CMK (cell line): Measurements from ENCODE around the gene MAP1LC3C.

Source experiments
- DNase-seq: peaks from one replicate; pipeline ENCODE4 v3.0.0-alpha.2; 2010; ENCODE audit warnings: low read depth

Gene MAP1LC3C

DNA sequence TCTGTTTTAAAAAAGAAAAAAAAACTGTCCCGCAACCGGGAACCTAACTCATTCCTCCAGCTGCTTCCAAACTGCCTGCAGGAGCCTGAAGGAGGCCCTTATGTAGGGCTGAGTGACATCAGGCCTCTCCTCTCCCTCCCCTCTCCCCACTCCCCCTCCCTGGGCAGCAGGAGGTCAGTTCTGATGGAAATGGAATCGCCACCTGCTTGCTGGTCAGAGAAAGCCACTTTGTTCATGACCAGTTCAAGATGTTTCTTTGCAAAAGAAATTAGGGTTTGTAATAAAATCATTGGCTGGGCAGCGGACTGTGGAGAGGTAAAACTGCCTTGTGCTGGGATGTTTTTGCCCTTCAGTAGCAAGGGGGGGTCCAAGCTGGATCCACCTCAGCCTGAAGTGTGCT, at the start of gene MAP1LC3C:
TSS of gene MAP1LC3C (minus strand) at position 73 of the 400 bp plus-strand sequence. CDS start 90 bp downstream, outside the sequence.
- no peak for DNase-seq

DNA sequence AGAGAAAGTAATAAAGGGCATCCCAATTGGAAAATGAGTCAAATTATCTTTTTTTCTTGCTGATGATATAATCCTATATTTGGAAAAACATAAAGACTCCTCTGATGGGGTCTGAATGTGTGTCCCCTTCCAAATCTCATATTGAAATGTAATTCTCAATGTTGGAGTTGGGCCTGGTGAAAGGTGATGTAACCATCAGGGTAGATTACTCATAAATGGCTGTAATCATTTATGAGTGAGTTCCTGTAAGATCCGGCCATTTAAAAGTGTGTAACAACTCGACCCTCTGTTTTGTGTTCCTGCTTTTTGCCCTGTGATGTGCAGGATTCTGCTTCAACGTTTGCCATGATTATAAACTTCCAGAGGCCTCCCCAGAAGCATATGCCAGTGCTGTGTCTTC, 44.3 kb upstream of the MAP1LC3C start:
- DNase-seq, result no peak

DNA sequence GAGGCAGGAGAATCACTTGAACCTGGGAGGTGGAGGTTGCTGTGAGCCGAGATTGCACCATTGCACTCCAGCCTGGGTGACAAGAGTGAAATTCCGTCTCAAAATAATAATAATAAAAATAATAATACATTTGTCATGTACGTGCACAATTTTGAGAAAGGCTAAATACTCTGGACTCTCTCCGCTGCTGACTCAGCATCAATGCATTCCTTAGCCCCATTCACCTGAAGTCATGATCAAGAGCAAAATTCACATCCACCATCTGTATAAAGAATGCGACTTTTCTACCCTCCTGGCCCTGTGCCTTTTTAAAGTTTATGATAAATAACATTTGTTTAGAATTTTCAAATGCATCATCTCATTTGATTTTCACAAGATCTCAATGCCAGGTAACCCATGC, 35.5 kb upstream of the MAP1LC3C start:
- DNase-seq, result no peak

DNA sequence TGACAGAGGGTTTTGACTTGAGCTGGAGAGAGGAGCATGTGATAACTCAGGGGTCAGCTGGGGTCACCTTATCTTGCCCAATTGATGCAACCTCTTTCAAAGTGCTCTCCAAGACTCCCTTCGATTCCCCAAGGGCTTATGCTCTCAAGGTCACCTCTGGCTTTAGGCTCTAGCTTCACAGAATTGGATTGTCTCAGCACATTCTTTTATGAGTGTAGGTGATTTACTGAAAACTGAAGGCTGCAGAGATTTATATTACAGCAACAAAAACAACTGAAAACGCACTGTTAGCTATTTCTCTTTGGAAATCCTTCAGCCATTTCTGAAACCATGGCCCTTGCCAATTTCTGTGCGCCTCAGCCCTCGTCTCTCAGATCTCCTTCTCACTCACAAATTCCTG, 34.5 kb upstream of the MAP1LC3C start:
- DNase-seq, result no peak

DNA sequence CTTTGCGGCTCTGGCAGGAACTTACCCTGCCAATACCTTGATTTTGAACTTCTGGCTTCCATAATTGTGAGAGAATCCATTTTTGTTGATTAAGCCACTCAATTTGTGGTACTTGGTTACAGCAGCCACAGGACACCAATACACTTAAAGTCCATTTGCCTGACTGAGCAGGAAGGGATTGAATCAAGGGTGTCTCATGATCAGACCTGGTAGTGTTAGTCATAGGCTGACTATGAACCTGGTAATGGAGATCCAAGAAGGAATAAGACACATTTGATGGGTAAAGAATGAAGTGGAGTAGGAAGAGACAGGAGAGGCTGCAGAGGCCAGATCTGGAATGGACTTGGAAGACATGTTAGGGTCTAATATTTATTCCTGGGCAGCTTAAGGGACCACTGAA, 31.2 kb upstream of the MAP1LC3C start:
- DNase-seq, result no peak

DNA sequence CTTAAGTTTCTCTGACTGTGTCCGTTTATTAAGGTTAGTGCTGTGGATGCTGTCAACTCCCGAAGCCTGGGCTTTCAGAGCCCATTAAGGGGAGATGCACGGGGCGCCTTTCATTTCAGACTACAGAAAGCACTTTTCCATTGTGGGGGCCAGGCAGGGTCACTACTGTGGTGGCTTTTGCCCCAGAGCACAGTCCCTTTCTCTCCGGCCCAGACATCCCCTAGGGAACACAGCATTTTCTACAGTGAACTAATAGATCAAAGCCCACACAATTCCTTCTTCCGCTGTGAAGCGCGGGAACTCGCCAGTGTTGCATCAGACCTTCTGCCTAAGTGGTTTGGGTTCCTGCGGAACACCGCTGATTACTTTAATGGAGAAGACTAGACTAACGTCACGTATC, 26.8 kb upstream of the MAP1LC3C start:
- no peak for DNase-seq

DNA sequence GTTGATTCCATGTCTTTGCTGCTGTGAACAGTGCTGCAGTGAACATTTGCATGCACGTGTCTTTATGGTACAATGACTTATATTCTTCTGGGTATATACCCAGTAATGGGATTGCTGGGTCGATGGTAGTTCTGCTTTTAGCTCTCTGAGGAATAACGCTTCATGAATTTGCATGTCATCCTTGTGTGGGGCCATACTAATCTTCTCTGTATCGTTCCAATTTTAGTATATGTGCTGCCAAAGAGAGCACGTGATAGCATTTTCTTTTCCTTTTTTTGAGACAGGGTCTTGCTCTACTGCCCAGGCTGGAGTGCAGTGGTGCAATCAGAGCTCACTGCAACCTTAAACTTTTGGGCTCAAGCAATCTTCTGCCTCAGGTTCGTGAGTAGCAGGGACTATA, 24.9 kb upstream of the MAP1LC3C start:
- DNase-seq, result no peak

DNA sequence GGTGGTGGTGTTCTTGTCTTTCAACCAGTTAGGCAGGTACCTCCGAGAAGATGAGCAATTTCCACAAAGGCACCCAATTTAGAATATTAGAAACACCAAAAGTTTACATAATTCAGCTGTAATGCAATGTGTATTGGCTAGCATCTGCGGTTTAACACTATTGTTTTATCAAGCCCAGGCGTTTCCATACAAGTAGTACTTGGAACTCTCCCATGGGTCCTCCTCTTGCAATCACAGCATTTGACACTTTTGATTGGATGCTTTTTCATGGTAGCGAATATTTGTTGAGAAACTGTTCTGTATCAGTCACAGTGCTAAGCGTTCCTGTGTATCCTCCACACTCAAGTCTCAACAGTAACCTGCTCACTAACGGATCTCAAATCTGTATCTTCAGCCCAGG, 20.1 kb upstream of the MAP1LC3C start:
- DNase-seq, result no peak

DNA sequence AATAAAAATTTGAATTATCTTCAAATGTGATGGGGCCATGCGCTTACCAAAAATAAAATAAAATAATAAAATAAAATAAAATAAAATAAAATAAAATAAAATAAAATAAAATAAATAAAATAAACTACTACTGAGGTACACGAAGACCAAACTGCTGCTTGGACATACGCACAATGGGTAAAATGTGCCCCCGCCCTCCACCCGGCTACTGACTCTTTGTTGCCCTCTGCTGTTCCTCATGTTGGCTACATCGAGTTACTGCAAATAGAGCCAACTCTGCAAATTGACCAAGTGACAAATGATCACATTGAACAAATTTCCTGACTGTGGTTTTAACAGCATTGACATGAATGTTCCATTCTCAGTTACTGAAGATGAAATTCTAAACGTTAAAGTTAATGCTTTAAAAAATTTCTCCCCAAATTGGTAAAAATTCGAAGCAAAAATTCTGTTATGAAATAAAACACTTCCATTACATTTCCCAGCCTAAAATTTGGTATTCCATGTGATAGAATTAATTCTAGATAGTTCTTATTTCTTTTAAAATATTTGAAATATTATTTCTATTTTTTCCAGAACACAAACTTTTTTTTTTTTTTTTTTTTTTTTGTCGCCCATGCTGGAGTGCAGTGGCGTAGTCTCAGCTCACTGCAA, 18.8 kb upstream of the MAP1LC3C start:
- DNase-seq, result peak; percentile 44

DNA sequence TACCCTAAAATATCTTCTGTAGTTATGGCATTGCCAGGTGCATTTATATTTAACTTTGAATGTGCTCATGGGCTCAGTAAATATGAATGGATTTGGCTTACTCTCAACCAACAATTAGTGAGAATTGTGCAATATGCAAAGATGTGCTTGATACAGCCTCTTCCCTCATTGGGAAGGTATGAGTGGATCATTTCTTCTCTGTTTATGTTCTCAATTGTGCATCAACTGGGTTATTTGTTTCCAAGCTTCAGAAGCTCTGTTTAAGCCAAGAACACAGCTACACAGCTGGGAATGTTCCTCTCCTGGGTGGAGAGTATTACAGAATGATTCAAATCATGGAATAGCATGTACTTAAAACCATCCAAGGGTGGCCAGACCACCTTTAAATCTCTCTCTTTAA, 17.6 kb upstream of the MAP1LC3C start:
- no peak for DNase-seq

DNA sequence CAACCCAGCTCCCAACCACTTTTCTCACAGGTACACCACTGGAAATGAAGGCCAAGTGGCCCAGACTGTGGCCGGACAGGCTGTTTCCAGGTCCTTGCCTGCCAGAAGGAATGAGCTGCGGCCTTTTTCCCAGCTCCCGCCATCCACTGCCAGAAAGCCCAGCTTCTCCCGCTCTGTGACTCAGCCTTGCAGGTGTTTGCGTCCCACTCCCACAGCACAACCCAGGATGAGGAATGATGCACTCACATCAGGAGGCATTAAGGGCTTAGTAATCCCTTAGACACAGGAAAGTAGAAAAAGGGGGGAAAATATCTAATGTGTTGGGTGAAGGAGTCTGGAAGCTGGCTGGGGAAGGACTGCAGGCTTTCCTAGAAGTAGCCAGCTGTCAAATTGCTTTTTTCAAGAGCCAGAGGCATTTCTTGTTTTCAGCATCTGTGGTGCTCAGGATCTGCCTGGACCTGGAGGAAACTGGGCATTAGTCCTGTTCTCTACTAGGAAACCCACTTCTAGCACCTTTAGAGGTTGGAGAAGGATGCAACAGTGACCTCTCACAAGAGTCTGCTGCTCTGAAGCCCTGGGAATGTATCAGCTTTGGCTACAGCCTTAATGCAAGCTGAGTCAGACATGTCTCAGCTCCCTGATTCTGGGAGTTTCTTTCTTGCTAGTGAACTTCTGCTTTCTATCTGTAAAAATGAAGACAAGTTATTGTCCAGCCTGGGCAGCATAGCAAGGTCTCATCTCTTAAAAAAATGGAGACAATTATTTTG, 13.2 kb upstream of the MAP1LC3C start:
- no peak for DNase-seq

DNA sequence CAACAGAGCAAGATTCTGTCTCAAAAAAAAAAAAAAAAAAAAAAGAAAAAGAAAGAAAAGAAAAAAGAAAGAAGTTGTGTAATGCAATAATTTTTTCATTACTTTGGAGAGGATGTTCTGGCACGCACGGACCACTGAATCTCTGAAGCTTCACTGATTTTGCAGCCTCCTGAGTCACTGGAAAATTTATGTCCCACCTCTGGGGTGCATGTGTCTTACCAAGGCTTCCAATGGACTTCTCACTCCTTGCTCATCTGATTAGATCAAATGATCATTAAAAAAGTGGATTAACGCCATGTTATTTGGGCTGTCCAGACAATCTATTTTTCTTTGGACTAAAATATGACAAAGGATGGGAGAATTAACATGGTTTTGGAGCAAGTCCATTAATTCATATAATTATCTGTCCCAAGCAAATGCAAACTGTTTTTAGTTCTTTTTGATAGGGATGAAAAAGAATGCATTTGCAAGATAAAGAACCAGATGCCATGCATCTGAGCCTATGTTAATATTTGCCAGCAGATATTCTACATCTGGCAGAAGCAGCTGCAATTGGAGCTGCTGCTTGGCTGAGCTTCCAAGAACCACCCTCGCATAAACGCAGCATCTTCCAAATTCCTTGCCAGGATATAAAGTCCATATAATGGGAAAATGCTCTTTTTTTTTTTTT, 10.1 kb upstream of the MAP1LC3C start:
- DNase-seq, result no peak

DNA sequence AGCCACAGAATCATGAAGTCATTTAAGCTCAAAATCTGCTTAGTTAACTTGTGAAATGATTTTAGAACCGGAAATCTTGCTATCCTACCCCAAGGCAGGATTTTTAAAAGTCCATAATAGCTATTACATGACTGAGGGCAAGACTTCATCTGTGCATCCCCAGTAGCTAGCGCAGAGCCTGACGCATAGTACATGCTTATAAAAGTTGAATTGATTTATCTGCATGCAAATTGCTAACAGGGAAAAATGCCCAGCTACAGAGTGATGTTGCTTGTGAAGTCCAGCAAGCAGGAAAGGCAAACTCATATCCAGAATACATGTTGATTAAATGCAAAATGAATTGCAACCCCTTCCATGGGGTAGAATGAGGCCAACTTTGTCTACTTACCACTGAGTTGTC, 8.1 kb upstream of the MAP1LC3C start:
- no peak for DNase-seq

DNA sequence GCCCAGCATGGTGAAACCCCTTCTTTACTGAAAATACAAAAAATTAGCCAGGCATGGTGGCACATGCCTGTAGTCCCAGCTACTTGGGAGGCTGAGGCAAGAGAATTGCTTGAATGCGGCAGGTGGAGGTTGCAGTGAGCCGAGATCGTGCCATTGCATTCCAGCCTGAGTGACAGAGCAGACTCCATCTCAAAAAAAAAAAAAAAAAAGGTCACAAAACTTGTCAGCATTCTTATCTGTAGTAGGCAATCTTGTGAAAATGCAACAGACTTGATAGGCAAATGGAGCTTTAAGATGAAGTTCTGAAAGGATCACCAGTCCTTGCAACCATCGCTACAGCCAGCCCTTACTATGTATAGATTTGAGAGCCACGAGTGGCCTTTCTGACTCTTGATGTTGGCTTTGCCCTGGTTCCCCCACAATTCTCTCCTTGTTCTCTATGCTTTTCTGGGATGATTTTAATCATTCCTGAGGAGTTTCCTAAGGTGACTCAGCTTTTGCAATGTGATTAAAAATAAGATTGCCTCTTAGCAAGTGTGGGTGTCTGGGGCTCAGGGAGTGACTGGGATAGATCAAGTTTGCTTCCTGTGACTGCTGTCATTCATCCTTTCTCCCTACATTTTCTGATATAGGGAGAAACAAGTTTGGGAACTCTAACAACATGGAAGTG, 7.1 kb upstream of the MAP1LC3C start:
- no peak for DNase-seq

DNA sequence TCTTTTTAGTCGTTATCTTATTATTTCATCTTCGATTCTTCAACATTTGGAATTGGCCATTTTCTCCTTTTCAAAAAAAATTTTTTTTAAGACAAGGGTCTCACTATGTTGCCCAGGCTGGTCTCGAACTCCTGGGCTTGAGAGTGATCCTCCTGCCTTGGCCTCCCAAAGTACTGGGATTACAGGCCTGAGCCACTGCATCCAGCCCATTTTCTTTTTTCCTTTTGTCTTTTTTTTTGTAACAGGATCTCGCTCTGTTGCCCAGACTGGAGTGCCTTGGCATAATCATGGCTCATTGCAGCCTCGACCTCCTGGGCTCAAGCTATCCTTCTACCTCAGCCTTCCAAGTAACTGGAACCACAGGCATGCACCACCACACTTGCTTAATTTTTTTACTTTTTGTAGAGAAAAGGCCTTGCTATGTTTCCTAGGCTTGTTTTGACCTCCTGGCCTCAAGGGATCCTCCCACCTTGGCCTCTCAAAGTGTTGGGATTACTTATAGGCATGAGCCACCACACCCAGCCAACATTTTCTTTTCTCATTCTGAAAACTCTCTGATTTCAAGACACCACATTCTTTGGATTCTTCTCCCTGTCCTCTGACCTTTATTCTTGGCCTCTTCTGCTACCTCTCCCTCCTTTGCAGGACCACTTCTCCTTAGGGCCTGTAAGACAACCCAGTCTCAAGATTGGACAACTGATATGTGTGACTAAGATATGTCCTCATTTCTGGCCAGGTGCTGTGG, 6.0 kb upstream of the MAP1LC3C start:
- no peak for DNase-seq

DNA sequence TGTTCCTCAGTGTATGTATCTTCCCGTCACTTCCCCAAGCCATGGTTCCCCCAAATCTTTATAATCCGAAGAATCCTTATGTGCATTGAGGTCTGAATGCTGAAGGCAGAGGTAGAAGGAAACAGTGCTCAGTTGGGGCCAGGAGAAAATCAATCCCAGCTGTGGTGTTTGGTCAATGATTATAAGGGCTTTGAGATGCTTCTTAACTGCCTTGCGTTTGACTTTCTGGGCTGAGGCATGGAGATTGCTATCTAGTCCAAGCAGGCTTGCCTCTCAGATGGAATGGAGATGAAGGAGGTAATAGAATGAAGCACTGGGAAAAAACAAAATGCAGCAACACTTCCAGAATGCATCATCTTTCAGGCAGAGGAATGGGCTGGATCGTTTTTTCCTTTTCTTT, 3.6 kb upstream of the MAP1LC3C start:
- DNase-seq, result no peak

DNA sequence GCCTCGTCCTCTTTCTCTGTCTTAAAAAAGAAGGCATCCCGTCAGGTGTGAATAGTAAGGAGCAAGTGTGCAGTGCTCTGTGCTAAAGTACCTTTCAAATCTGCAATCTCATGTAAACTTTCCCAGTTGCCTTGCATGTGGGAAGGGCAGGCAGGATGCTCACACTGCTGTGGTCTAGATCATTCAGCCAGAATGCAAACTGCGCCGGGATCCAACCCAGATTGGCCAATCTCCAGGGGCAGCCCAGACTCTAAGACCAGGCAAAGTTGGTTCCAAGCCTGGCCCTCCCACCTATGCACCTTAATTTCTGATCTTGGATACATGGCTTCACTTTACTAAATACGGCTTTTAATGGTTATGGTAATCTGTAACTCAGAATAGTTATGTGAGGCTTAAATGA, 3.2 kb upstream of the MAP1LC3C start:
- no peak for DNase-seq

DNA sequence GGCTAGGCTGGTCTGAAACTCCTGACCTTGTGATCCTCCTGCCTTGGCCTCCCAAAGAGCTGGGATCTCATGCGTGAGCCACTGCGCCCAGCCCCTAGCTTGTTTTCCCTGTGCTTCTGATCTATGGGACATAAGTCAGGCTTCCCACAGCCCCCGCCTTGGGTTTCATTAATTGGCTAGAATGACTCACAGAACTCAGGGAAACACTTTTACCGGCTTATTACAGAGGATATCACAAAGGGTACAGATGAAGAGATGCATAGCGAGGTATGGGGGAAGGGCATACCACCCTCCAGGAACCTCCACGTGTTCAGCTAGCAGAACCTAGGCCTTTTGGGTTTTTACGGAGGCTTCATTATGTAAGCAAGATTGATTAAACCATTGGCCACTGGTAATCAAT, 1.5 kb upstream of the MAP1LC3C start:
- no peak for DNase-seq

DNA sequence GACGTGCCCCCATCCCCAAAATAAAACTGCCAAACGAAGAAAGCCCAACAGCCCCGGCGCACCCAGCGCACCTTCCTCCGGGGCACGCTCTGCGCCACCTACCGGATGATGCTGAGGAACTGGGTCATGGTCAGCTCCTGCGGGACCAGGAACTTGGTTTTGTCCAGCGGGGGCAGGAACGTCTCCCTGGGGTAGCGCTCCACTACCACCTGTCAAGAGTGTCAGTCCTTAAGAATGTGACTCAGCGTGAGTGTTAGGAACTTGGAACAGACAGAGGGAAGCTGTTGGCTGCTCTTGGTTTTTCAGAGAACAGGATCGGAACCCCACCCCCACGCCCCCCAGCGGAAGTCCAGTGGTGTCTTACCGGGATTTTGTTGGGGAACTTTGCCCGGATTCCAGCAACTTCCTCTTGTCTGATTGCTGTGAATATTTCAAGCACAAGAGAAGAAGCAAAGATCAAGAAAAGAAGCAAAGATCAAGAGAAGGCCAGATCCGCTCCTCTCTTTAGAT, 431 bp downstream of the MAP1LC3C start:
- peak; percentile 39 for DNase-seq

DNA sequence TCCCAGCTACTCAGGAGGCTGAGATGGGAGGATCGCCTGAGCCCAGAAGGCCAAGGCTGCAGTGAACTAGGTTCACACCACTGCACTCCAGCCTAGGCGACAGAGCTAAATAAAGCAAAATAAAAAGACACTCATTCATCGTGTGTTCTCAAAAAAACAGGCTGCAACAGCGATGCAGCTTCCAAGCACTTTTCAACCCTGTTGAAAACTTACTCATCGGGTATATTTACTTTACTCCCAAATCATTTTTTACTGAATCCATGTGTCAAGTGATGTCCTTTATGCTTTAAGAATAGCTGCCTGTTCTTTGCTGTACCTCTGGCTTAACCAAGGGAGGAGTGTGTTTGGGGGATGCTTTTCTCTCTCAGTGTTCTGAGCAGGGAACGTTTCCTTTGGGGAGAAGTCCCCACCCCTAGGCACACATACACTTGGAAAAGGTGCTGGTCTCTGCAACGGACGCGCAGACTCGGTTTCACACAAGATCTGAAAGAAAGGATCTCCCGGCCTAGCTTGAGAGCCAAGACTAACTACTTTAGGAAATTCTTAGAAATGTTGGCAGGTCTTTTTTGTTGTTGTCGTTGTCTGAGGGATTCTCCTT, 1.4 kb downstream of the MAP1LC3C start:
- no peak for DNase-seq

DNA sequence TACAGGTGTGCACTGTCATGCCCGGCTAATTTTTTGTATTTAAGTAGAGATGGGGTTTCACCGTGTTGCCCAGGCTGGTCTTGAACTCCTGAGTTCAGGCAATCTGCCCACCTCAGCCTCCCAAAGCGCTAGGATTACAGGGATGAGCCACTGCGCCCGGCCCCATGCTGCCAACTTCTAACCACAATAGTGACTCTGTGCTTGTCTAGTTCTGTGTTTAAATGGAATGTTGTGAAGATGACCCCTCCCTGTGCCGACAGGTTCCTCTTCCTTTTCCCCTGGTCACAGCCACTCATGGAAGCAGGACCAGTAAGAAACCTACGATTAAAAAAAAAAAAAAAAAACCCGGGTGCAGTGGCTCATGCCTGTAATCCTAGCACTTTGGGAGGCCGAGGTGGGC, 4.7 kb downstream of the MAP1LC3C start:
- no peak for DNase-seq
